HuH-7 (cell line): ENCODE results near the gene RNU1-4.
"Not testable (repeated sequence)": the region's sequence is repeated elsewhere in the genome, so short reads cannot be mapped to it uniquely, and the experiment has no call there.

Experiments
- DNase-seq: peaks from one replicate; pipeline ENCODE4 v3.0.0; 2011; ENCODE audit warnings: low spot score

The RNU1-4 gene

DNA sequence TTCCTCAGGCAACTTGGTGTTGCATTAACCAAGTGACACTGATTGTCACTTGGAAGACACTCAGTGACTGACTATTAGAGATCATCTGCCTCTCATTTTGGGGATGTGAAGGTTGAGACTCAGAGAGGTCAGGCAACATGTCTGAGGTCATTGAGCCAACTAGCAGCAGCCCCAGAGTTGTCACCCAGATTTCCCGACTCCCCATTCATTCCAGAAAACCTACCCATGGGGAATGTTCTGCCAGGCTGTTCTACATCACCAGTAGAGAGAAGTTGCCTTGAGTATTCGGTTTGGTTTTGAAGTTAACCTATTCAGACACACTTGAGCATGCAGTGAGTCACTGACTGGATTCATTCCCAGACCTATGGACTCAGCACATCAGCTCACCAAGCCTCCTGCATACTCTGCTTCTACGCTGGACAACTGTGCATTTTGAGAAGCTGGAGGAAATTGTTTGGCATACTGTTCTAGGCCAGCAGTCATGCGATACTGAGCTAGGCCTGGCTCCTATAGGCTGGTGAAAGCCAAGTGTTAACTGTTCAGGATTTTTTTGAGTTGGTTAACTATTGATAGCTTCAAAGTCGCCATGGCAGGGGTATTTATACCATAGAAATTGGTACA, 29.9 kb downstream of the RNU1-4 start:
- DNase-seq, result not testable (repeated sequence)

DNA sequence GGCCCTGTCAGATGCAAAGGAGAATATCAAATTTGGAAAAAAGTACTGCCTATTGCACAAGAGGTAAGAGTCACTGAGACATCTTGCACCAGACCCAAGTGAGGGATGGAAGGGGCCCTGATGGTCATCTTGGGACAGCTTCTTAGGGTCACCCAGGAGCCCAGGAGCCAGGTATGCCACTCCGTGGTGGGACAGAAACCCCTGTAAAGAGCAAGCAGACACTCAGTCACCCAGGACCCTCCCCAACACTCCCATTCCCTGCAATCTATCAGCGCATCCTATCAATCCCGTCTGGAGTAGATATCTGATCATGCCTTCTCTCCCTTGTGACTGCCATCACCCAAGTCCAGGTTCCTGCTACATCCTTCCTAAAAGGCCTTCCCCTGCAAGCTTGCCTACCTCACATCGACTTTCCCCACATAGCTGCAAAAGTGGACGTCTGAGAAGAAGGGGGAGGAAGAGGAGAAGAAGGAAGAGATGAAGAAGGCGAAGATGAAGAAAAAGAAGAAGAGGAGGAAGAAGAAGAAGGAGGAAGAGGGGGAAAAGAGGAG, 30.7 kb downstream of the RNU1-4 start:
- DNase-seq, result not testable (repeated sequence)

DNA sequence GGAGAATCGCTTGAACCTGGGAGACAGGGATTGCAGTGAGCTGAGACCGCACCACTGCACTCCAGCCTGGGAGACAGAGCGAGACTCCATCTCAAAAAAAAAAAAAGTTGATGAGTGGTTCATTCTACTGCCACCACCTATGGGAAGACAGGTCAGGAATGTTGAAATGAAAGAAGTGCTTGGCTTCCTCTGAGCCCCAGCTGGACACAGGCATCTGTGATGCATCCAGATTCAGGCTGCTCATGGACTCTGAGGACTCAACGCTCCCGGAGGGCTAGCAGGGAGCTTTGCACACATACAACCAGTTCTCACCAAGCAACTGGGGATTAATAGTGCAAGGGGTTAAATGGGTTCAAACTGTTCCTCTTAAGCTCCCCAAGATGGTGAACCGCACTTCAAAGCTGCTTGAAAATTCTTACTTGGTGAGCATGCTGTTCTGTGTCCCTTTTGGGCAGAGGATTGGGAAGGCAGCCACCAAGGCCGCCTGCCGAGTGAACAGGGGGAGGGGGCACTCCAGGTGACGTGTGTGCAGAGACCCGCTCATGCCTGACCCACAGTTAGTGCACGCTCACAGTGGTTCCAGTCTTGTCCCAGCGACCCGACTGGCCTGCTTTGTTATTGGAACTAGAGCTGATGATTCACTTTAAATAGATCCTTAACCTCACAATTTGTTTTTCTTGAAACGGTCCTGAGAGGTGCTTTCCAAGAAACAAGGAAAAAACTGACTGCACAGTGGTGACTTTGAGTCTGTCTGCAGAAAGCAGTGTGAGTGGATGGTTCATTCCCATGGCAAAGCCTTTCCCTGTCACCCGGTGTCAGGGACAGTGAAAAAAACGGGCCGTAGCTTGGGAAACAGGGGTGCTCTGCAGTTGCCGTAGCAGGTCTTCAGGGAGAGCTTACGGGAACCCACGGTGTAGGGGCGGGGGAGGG, 32.2 kb downstream of the RNU1-4 start:
- DNase-seq, result not testable (repeated sequence)

DNA sequence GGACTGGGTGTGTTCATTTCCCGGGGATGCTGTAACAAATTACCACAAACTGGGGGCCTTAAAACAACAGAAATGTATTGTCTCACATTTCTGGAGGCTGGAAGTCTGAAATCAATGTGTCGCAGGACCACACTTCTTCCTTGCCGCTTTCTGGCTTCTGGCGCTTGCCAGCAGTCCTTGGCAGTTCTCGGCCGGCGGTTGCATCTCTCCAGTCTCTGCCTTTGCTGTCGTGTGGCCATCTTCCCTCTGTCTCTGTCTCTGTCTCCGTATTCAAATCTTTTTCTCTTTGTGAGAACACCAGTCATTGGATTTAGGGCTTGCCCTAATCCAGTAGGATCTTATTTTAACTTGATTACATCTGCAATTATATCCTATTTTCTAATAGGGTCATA, 32.9 kb downstream of the RNU1-4 start:
- DNase-seq, result not testable (repeated sequence)

DNA sequence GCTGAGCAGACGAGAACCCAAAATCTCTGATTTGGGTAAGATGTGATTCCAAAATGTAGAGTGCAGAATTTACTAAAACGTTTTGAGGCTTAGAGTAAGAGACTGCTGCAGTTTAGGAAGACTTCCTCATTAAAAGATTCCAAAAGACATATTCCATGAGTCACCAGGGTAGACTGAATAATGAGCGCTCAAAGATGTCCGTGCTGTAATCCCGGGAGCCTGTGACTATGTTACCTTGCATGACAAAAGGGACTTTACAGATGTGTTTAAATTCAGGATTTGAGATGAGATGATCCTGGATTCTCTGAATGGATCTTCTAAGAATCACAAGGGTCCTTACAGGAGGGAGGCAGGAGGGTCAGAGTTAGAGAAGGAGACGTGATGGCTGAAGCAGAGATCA, 33.4 kb downstream of the RNU1-4 start:
- not testable (repeated sequence) for DNase-seq

DNA sequence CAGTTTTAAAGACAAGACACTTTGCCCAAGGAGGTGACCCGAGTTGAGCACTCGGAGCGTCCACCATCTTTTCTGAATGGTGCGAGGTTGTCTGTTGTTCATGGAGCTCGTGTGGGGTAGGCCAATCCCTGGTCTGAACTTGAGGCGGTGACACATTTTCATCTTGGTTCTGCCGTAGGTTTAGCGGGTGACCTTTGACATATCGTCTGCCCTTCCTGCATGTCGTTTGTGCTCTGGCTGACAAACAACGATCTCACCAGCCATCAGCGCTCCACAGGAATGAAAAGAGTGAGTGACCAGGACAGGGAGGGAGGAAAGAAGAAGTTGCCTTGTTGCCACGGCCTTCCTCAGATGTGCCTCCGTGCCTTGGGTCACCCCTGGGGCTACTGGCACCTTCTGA, 34.5 kb downstream of the RNU1-4 start:
- not testable (repeated sequence) for DNase-seq

DNA sequence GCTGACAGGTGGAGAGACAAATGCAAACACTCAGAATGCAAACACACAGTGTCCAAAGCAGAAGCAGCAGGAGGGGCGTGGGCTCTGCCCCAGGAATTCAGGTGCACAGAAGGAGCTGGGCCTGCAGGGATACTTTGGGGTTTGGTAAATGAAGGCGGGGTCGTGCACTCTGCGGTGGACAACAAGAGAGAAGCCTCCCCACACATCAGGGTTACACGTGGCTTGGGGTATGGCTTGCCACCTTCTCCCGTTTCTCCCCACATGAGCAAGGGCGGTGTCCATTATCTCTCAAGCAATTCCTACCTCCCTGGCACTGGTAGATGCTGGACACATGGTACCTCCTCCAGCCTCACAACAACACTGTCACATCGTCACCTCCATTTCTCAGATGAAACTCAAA, 35.0 kb downstream of the RNU1-4 start:
- DNase-seq, result not testable (repeated sequence)

DNA sequence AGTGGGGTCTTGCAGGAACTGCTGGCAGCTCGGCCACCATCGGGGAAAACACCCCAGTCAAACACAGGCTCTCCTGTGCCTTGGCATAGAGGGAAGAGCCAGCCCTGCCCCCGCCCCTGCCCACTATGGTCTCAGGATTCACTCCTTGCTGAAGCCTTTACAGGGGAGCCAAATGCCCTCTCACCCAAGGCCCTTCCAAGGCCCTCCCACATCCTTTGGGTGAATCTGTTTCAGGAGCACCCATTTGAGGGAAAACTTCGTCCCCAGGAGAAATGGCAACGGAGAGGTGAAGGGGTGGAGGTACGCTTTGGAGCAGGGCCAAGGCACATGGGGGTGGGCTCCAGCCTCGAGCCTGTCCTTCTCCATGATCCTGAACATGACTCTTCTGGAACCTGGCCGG, 35.9 kb downstream of the RNU1-4 start:
- DNase-seq, result not testable (repeated sequence)

DNA sequence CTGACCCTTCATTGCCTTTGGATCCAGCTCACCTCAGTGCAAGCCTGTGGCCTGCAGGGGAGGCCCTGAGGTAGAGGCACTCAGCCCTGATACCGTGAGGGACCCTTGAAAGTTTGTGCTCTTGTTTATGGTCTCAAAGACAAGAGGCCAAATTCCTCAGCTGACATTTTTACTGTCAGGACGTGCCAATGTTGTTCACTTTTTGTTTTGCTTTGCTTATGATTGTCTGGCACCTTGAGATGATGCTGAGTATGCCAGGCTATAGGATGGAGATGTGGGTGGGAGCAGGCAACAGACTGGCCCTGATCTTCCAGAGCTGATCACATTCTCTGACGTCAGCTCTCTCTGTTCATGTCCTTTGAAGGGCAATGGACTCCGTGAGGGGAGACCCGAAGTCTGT, 36.5 kb downstream of the RNU1-4 start:
- not testable (repeated sequence) for DNase-seq

DNA sequence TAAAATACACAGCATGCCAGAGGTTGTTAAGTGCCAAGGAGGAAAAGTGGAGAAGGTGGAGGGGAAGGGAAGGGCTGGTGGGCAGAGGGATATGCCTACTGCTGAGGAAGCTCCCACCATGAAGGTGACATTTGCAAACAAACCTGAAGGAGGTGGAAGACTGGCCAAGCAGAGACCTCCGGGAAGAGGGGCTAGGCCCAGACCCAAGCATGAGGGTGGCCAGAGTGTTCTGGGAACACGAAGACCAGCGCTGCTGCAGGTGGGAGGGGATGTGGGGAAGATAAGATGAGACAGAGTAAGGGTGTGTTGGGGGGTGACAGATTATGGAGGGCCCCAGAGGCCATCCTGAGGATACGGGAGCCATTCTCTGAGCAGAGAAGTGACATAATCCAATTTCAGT, 37.5 kb downstream of the RNU1-4 start:
- not testable (repeated sequence) for DNase-seq

DNA sequence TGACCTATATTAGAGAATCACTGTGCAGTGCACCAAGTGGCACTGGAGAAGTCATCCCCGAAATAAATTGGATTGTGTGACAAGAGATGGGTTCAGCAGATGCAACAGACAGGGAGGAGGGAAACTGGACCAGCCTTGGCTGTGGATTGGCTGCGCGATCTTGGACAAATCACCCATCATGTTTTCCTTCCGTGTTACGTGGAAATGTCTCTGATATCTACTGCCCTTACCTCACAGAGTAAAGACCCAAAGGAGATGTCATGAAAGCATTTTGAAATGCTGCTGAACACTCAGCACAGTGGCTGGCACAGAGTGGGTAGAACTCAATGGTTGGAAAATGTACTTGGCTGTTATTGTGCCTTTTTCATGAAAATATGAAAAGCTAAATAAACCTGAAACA, 39.2 kb downstream of the RNU1-4 start:
- not testable (repeated sequence) for DNase-seq

DNA sequence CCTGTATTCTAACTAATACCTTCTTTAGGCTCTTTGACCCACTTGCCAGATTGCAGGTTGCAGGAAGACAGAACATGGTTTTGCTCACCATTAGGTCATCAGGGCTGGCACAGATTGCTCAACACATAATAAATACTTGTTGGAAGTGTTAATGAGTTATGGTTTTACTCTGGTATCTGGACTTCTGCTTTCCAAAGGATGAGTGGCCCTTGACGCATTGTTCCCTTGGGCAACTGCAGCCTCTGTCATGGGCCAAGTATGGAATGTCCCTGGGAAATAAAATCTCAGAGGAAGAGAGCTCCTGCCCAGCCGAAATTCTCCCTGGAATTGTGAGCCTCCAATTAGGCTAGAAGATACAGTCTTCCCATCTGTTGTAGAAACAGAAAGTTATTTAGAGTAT, 40.7 kb downstream of the RNU1-4 start:
- not testable (repeated sequence) for DNase-seq

DNA sequence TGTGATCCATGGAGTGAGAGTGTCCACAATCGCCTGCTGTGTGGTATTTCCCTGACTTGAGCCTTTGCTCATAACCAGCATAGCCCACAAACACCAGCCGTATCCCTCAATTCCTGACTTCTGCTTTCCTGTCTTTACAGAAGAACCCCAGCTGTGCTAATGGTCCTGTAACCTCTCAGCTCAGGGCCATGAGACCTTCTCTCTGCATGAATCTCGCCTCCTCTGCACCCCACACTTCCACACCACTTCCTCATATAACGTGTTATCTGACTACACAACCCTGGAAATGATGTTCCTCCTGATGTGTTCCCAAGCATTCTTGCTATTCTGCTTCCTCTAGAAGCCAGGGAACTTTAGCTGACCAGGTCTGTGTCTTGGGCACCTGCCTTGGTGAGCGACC, 41.3 kb downstream of the RNU1-4 start:
- not testable (repeated sequence) for DNase-seq

DNA sequence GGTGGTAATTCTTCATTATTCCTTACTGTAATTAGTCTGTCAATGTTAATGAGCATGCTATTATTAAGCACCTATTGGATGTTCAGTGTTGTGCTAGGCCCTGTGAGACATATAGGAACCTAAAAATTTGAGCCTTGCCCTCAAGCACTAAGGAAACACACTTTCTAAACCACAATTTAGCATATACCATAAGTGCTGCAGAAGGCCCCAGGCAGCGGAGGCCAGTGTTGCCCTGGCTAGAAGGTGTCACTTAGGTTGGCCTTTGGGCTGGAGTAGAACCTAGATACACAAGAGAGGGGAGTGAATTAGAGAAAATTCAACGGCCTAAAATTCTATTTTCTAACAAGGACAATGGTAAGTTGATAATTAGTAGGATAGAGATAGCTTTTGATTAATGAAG, 44.6 kb downstream of the RNU1-4 start:
- DNase-seq, result not testable (repeated sequence)

DNA sequence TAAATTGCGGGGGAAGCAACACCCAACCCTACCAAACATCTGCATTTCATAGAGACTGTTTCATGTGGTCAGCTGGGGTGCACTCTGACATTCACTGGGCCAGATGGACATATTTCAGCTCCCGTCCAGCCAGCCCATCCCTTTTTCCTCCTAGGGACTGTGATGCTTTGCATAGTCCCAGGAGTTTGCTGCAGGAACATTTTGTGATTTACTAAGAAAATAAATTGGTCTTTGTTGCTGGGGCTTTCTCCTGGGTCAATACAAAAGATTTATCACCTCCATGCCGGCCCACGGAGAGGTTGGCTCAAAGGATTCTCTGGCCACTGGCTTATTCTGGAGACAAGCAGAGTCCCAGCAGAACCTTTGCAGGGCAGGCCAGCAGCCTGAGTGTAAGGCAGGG, 46.0 kb downstream of the RNU1-4 start:
- not testable (repeated sequence) for DNase-seq

DNA sequence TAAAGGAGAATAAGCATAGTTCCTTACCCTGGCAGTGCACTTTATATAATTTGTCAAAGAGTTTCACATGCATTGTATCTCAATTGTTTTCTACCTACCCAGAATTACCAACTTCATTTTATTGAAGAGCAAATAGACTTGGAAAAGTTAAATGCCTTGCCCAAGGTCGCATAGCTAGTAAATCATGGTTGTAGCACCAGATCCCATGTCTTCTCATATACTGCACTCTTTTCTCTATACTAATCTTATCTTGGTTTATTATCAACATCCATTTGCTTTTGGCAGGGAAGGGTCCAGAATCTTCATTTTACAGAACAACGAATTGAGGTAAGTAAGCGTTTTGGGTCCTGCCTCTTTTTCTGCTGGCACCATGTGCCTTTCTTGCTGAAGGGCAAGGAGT, 46.9 kb downstream of the RNU1-4 start:
- DNase-seq, result not testable (repeated sequence)

DNA sequence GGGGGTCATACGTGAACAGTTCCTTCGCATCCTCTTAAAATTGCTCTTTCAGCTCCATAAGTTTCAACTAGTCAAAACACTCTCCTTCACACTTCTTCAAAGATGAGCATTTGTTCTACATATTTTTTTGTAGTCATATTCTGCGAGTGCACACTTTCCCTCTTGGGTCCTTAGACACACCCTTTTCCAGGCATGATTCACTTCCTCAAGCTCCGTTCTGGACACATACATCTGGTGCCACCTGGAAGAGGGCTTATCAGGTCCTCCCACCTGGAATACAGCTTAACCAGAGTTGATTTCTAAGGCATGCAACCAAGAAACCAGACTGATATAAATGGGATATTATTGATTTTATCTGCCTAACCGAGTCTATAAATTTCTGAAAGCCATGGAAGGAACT, 47.4 kb downstream of the RNU1-4 start:
- DNase-seq, result not testable (repeated sequence)
